ENCODE data around the gene DNAJC22. TPM values are rescaled to one million over a fixed set of nuclear protein-coding genes. Genes with fewer than 3 reads are reported as not detected.

The DNAJC22 gene
- total and polyA plus RNA-seq, 7 donors, result under 0.01 to 12.8 (median 2.5) TPM; not detected in 1

DNA sequence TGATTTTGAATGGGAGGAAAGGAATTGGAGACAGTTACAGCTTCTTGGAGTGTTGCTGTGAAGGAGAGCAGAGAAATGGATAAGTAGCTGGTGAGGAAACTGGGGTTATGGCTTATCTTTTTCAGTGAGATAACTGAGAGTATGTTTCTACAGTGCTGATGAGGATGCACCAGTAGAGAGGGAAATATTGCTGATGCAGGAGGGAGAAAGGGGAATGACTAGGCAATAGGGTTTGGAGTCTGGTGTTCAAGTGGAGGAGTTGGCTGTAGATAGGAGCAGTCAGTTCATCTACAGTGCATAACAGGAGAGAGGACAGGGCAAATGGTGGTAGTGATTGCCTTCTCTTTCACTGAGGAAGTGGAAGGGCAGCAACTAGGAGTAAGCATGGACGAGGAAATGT, 53.6 kb downstream of the DNAJC22 start:
- DNase-seq, result no peak
- Histone ChIP-seq H3K27ac (no peak overlapping the region), H3K4me3 (no peak overlapping the region), H3K36me3 (no peaks in the 10 kb centered on the region), H3K27me3 (no peaks in the 10 kb centered on the region), H3K4me1 (no peaks in the 10 kb centered on the region), H3K9me3 (no peaks in the 10 kb centered on the region)
- intact Hi-C loops (cut with DNase I), result no loop called here
- no peak for TF ChIP-seq EP300 (IDR thresholded peaks at IDR 0.05)
- no peak for TF ChIP-seq POLR2AphosphoS5 (IDR thresholded peaks at IDR 0.05)
- TF ChIP-seq, protein P1, sequence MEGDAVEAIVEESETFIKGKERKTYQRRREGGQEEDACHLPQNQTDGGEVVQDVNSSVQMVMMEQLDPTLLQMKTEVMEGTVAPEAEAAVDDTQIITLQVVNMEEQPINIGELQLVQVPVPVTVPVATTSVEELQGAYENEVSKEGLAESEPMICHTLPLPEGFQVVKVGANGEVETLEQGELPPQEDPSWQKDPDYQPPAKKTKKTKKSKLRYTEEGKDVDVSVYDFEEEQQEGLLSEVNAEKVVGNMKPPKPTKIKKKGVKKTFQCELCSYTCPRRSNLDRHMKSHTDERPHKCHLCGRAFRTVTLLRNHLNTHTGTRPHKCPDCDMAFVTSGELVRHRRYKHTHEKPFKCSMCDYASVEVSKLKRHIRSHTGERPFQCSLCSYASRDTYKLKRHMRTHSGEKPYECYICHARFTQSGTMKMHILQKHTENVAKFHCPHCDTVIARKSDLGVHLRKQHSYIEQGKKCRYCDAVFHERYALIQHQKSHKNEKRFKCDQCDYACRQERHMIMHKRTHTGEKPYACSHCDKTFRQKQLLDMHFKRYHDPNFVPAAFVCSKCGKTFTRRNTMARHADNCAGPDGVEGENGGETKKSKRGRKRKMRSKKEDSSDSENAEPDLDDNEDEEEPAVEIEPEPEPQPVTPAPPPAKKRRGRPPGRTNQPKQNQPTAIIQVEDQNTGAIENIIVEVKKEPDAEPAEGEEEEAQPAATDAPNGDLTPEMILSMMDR (IDR thresholded peaks at IDR 0.05), result no peak
- TF ChIP-seq POLR2A (IDR thresholded peaks at IDR 0.05), result no peak
- WGBS, 2 donors, result 82 to 89% methylated on average over 1 of the region's 1 CpG

Other genes starting within 250 kb of the DNAJC22 start
- 10 to 100 TPM; 34.6 to 82.3 (median 51.5) TPM for gene LMBR1L, start 236.0 kb upstream of the DNAJC22 start, total RNA-seq
- 10 to 100 TPM in 2 of 3 donors, 1 to 10 TPM in 1; 7.8 to 41.4 (median 10.2) TPM for gene LMBR1L, start 236.0 kb upstream of the DNAJC22 start, polyA plus RNA-seq
- gene TUBA1B, start 215.5 kb upstream of the DNAJC22 start, total RNA-seq, result 100 to 1,000 TPM; 651 to 712 (median 682) TPM
- 1,000 to 10,000 TPM in 1 of 3 donors, 100 to 1,000 TPM in 2; 482 to 1,083 (median 767) TPM for gene TUBA1B, start 215.5 kb upstream of the DNAJC22 start, polyA plus RNA-seq
- gene TUBA1A, start 157.8 kb upstream of the DNAJC22 start, total RNA-seq, result 100 to 1,000 TPM; 614 to 677 (median 635) TPM
- 100 to 1,000 TPM in 1 of 3 donors, 10 to 100 TPM in 2; 20.1 to 129 (median 41.4) TPM for gene TUBA1A, start 157.8 kb upstream of the DNAJC22 start, polyA plus RNA-seq
- 100 to 1,000 TPM in 1 of 4 donors, 10 to 100 TPM in 3; 54.8 to 108 (median 87.2) TPM for gene TUBA1C, start 81.8 kb upstream of the DNAJC22 start, total RNA-seq
- gene TUBA1C, start 81.8 kb upstream of the DNAJC22 start, polyA plus RNA-seq, result 100 to 1,000 TPM; 411 to 694 (median 519) TPM
- gene PRPH, start 51.7 kb upstream of the DNAJC22 start, total RNA-seq, result 10 to 100 TPM; 19.7 to 56.2 (median 38.6) TPM
- gene PRPH, start 51.7 kb upstream of the DNAJC22 start, polyA plus RNA-seq, result 10 to 100 TPM in 1 of 3 donors, 1 to 10 TPM in 1, under 1 TPM in 1; 0.46 to 31.8 (median 2.4) TPM
- gene TROAP, start 23.6 kb upstream of the DNAJC22 start, total RNA-seq, result under 1 TPM in 1 of 4 donors, not detected in 3; 0.36 TPM
- gene TROAP, start 23.6 kb upstream of the DNAJC22 start, polyA plus RNA-seq, result 10 to 100 TPM in 1 of 3 donors, 1 to 10 TPM in 2; 4.8 to 25.7 (median 5.1) TPM
- gene C1QL4, start 9.7 kb upstream of the DNAJC22 start, total RNA-seq, result not detected
- under 1 TPM in 1 of 3 donors, not detected in 2; 0.03 TPM for gene C1QL4, start 9.7 kb upstream of the DNAJC22 start, polyA plus RNA-seq
- gene SPATS2, start 20.6 kb downstream of the DNAJC22 start, total RNA-seq, result 10 to 100 TPM; 10.3 to 32.1 (median 13.4) TPM
- 10 to 100 TPM in 2 of 3 donors, 1 to 10 TPM in 1; 6.9 to 13.8 (median 11.0) TPM for gene SPATS2, start 20.6 kb downstream of the DNAJC22 start, polyA plus RNA-seq
- under 1 TPM in 2 of 4 donors, not detected in 2; 0.14 to 0.83 TPM for gene KCNH3, start 192.1 kb downstream of the DNAJC22 start, total RNA-seq
- gene KCNH3, start 192.1 kb downstream of the DNAJC22 start, polyA plus RNA-seq, result under 1 TPM in 1 of 3 donors, not detected in 2; 0.36 TPM
- gene MCRS1, start 221.3 kb downstream of the DNAJC22 start, total RNA-seq, result 10 to 100 TPM; 33.6 to 59.3 (median 48.0) TPM
- gene MCRS1, start 221.3 kb downstream of the DNAJC22 start, polyA plus RNA-seq, result 10 to 100 TPM; 43.8 to 61.0 (median 46.0) TPM